Caco-2 (cell line): Measurements from ENCODE around the gene MTOR. TPM values are rescaled to one million over a fixed set of nuclear protein-coding genes. Genes with fewer than 3 reads are reported as not detected.

Experiments used
- BruUV-seq: library from RNA; stranded (reverse); fragments of 400-500 nt; replicated peaks from 2 replicates; lab custom pipeline; 2021; lab: Mats Ljungman, UMichigan
- CTCF ChIA-PET: fragments of 300-600 bp; sonication (Branson Sonifier 250); formaldehyde crosslinking; loops from one replicate; lab custom pipeline; 2022; ENCODE audit warnings: antibody characterized with exemption; lab: Charles Lee
- POLR2A ChIA-PET: fragments of 300-600 bp; sonication (Branson Sonifier 250); formaldehyde crosslinking; loops from one replicate; lab custom pipeline; 2022; ENCODE audit warnings: antibody characterized with exemption; lab: Charles Lee
- DNase-seq, 2 experiments: peaks; one replicate each; pipeline versions ENCODE4 v3.0.0 to v3.0.0-alpha.2; 2020 to 2022
- H3K27me3 ChIP-seq: replicated peaks from 2 replicates; pipeline ENCODE4 v1.6.0; 2011; ENCODE audit warnings: low read length; ENCODE audit not compliant: control insufficient read depth, insufficient read depth
- H3K36me3 ChIP-seq: 2 replicates; pipeline ENCODE4 v1.5.1; 2011; ENCODE audit warnings: low read length; ENCODE audit not compliant: control insufficient read depth, insufficient read depth
- H3K4me1 ChIP-seq: fragments of 250-450 bp; sonication (Bioruptor Pico); 2 replicates; pipeline ENCODE4 v1.5.1; 2020; ENCODE audit warnings: mild to moderate bottlenecking
- H3K4me3 ChIP-seq: 2 replicates; pipeline ENCODE4 v1.5.1; 2011; ENCODE audit warnings: low read depth, mild to moderate bottlenecking, control low read depth, low read length
- H3K9me3 ChIP-seq: fragments of 250-450 bp; sonication (Bioruptor Pico); 2 replicates; pipeline ENCODE4 v1.5.1; 2020; ENCODE audit warnings: mild to moderate bottlenecking, moderate library complexity
- H3K27ac Mint-ChIP-seq: one replicate; pipeline ENCODE4 v1.8.0; 2022; ENCODE audit warnings: mixed read lengths; ENCODE audit not compliant: unreplicated experiment
- H3K27me3 Mint-ChIP-seq: one replicate; pipeline ENCODE4 v1.8.0; 2022; ENCODE audit warnings: mixed read lengths; ENCODE audit not compliant: insufficient read depth, unreplicated experiment
- H3K36me3 Mint-ChIP-seq: one replicate; pipeline ENCODE4 v1.8.0; 2022; ENCODE audit warnings: mild to moderate bottlenecking, mixed read lengths; ENCODE audit not compliant: insufficient read depth, unreplicated experiment
- H3K4me1 Mint-ChIP-seq: one replicate; pipeline ENCODE4 v1.8.0; 2022; ENCODE audit warnings: low read depth, mixed read lengths; ENCODE audit not compliant: unreplicated experiment
- H3K4me3 Mint-ChIP-seq: one replicate; pipeline ENCODE4 v1.8.0; 2022; ENCODE audit warnings: mild to moderate bottlenecking, moderate library complexity, mixed read lengths; ENCODE audit not compliant: unreplicated experiment
- H3K9me3 Mint-ChIP-seq: one replicate; pipeline ENCODE4 v1.8.0; 2022; ENCODE audit warnings: mixed read lengths; ENCODE audit not compliant: unreplicated experiment
- CTCF ChIP-seq, 2 experiments: fragments of 200-600 bp in 1 of 2; IDR thresholded peaks; 1 replicate in 1 of 2; 2 replicates in 1 of 2; pipeline versions ENCODE4 v1.5.1 to v1.8.0; 2011 to 2022; ENCODE audit warnings: antibody characterized with exemption in 1 of 2, control low read depth in 1 of 2, inconsistent platforms in 1 of 2, low read depth in 1 of 2, low read length in 1 of 2, mild to moderate bottlenecking in 1 of 2, moderate library complexity in 1 of 2; ENCODE audit not compliant: insufficient read depth in 1 of 2, severe bottlenecking in 1 of 2, unreplicated experiment in 1 of 2
- intact Hi-C: fragments of 100-400 bp; cut with micrococcal nuclease; formaldehyde crosslinking; loops from one replicate; pipeline ENCODE4 v1.10.0; 2022; ENCODE audit not compliant: unreplicated experiment
- total RNA-seq: library from RNA; stranded (reverse); gene quantifications from 2 replicates; pipeline ENCODE4 v1.2.3, GENCODE V29; 2022

Gene MTOR
- total RNA-seq, 1 experiment from 2014 or later, result 45.7 TPM

- ChIA-PET CTCF (interaction anchor here (0.5 to 1.0 kb wide), 3 partner anchors 23 to 286 kb away, joined by 3 to 4 read pairs (median 3); no protein-coding TSS in a partner anchor), POLR2A (no interaction called here)
- Mint-ChIP-seq H3K27me3 (no peaks in the 10 kb centered on the region), H3K36me3 (peaks cover 25% of the 10 kb centered on the region), H3K4me3 (no peak overlapping the region), H3K27ac (no peak overlapping the region), H3K4me1 (peaks cover 6% of the 10 kb centered on the region), H3K9me3 (no peaks in the 10 kb centered on the region)
- no peaks in the 10 kb centered on the region for H3K27me3 ChIP-seq
- intact Hi-C loops, result loop anchor here (1.0 kb wide), 1 partner anchor 356 kb away; no protein-coding TSS in a partner anchor
- H3K4me1 ChIP-seq, result no peaks in the 10 kb centered on the region
- peaks cover 4% of the 10 kb centered on the region; the same call in 1 of the 2 replicates for H3K36me3 ChIP-seq
- no peaks in the 10 kb centered on the region for H3K9me3 ChIP-seq
- BruUV-seq, result TSS peak; percentile 16
- no peak for DNase-seq
- no peak overlapping the region for H3K4me3 ChIP-seq
- peak in 1 of 2 experiments; percentile 14 for TF ChIP-seq CTCF (IDR thresholded peaks at IDR 0.05; ENCODE audit: insufficient read depth in 1 of 2, low read depth in 1 of 2, low read length in 1 of 2, severe bottlenecking in 1 of 2, unreplicated experiment in 1 of 2)
These were observed 23.8 kb upstream of the MTOR start for GRCh38 chr1:11285883-11286734.

GRCh38 chr1:11284784-11285183, 22.4 kb upstream of the MTOR start:
- TF ChIP-seq CTCF (IDR thresholded peaks at IDR 0.05; ENCODE audit: insufficient read depth in 1 of 2, low read depth in 1 of 2, low read length in 1 of 2, severe bottlenecking in 1 of 2, unreplicated experiment in 1 of 2), result no peak
- intact Hi-C loops, result no loop called here
- peaks cover 6% of the 10 kb centered on the region for H3K4me1 Mint-ChIP-seq

GRCh38 chr1:11283151-11283550, 20.8 kb upstream of the MTOR start:
- Histone ChIP-seq H3K36me3 (peaks cover 4% of the 10 kb centered on the region; the same call in 1 of the 2 replicates), H3K9me3 (no peaks in the 10 kb centered on the region), H3K4me1 (no peaks in the 10 kb centered on the region), H3K27me3 (no peaks in the 10 kb centered on the region), H3K4me3 (no peak overlapping the region)
- POLR2A ChIA-PET, result no interaction called here
- BruUV-seq, result no TSS peak
- Mint-ChIP-seq H3K4me1 (peaks cover 6% of the 10 kb centered on the region), H3K27me3 (no peaks in the 10 kb centered on the region), H3K27ac (no peak overlapping the region), H3K4me3 (no peak overlapping the region), H3K9me3 (no peaks in the 10 kb centered on the region), H3K36me3 (peaks cover 31% of the 10 kb centered on the region)
- DNase-seq, result no peak
- CTCF ChIA-PET, result interaction anchor here (1.0 kb wide), 1 partner anchor 245 kb away, joined by 3 read pairs; no protein-coding TSS in a partner anchor
- TF ChIP-seq CTCF (IDR thresholded peaks at IDR 0.05; ENCODE audit: insufficient read depth in 1 of 2, low read depth in 1 of 2, low read length in 1 of 2, severe bottlenecking in 1 of 2, unreplicated experiment in 1 of 2), result no peak
- intact Hi-C loops, result no loop called here

More at GRCh38 chr1:11284784-11285183, 22.4 kb upstream of the MTOR start:
- POLR2A ChIA-PET, result no interaction called here
- CTCF ChIA-PET, result no interaction called here
- Mint-ChIP-seq H3K27ac (no peak overlapping the region), H3K9me3 (no peaks in the 10 kb centered on the region), H3K27me3 (no peaks in the 10 kb centered on the region), H3K36me3 (peaks cover 28% of the 10 kb centered on the region), H3K4me3 (no peak overlapping the region)
- Histone ChIP-seq H3K4me3 (no peak overlapping the region), H3K27me3 (no peaks in the 10 kb centered on the region), H3K36me3 (peaks cover 4% of the 10 kb centered on the region; the same call in 1 of the 2 replicates), H3K4me1 (no peaks in the 10 kb centered on the region), H3K9me3 (no peaks in the 10 kb centered on the region)
- DNase-seq, result no peak
- no TSS peak for BruUV-seq
